Left lung (tissue), 10 donors: Measurements from ENCODE around the gene SREBF2. TPM values are rescaled to one million over a fixed set of nuclear protein-coding genes. Genes with fewer than 3 reads are reported as not detected.

ENCODE experiments used
- ATAC-seq: fragments of 200-7000 bp; cut with Tn5 transposase; one replicate; pipeline ENCODE4 v1.9.1; 2020; ENCODE audit warnings: moderate library complexity
- DNase-seq, 4 donors: peaks; one replicate each; pipeline ENCODE4 v3.0.0-alpha.2; 2013 to 2020
- H3K27ac ChIP-seq, 2 donors: fragments of 200-600 bp; sonication (generic) in 1 of 2; one replicate each; pipeline versions ENCODE4 v1.5.0 to v1.8.0; 2020 to 2021
- H3K27me3 ChIP-seq, 2 donors: fragments of 200-600 bp; sonication (generic) in 1 of 2; one replicate each; pipeline versions ENCODE4 v1.5.0 to v1.8.0; 2020 to 2021
- H3K36me3 ChIP-seq, 2 donors: fragments of 200-600 bp; sonication (generic) in 1 of 2; one replicate each; pipeline versions ENCODE4 v1.5.0 to v1.8.0; 2020 to 2021
- H3K4me1 ChIP-seq, 2 donors: fragments of 200-600 bp; one replicate each; pipeline ENCODE4 v1.8.0; 2021
- H3K4me3 ChIP-seq, 2 donors: fragments of 200-600 bp; sonication (generic) in 1 of 2; one replicate each; pipeline versions ENCODE4 v1.5.0 to v1.8.0; 2020 to 2021; ENCODE audit warnings: mild to moderate bottlenecking in 1 of 2
- H3K9me3 ChIP-seq, 2 donors: fragments of 200-600 bp; sonication (generic) in 1 of 2; one replicate each; pipeline versions ENCODE4 v1.5.0 to v1.8.0; 2020 to 2021
- intact Hi-C, 2 donors: fragments of 100-400 bp; cut with DNase I; formaldehyde crosslinking; loops; one replicate each; pipeline versions ENCODE4 v1.11.2 to v1.14.2; 2022
- polyA plus RNA-seq, 6 donors: library from polyadenylated mRNA; unstranded; fragments of 120-200 nt; gene quantifications; one replicate each; pipeline ENCODE4 v1.2.1, GENCODE V29; 2013; ENCODE audit not compliant: insufficient read length in 6 of 6
- total RNA-seq, 2 donors: library from RNA; stranded (reverse); fragmentation: NEBNext Ultra II Directional; extraction: Animal tissue kit (Norgen Biotek cat#: 25700); gene quantifications; one replicate each; pipeline ENCODE4 v1.2.1, GENCODE V29; 2021
- TF ChIP-seq, protein P1 (sequence below), 2 donors: fragments of 200-600 bp; sonication (generic) in 1 of 2; IDR thresholded peaks; one replicate each; pipeline versions ENCODE4 v1.5.0 to v1.8.0; 2021; ENCODE audit warnings: antibody characterized with exemption in 2 of 2
- donor health status: DM: no; HTN: yes; CAD: no.
- donor health status: DM: no; HTN: no; CAD: no.

SREBF2 gene
- total and polyA plus RNA-seq, 8 donors, result 49.2 to 162 (median 75.7) TPM

GRCh38 chr22:41920271-41920976 is 87.5 kb downstream of the SREBF2 start:
- TF ChIP-seq, protein P1, sequence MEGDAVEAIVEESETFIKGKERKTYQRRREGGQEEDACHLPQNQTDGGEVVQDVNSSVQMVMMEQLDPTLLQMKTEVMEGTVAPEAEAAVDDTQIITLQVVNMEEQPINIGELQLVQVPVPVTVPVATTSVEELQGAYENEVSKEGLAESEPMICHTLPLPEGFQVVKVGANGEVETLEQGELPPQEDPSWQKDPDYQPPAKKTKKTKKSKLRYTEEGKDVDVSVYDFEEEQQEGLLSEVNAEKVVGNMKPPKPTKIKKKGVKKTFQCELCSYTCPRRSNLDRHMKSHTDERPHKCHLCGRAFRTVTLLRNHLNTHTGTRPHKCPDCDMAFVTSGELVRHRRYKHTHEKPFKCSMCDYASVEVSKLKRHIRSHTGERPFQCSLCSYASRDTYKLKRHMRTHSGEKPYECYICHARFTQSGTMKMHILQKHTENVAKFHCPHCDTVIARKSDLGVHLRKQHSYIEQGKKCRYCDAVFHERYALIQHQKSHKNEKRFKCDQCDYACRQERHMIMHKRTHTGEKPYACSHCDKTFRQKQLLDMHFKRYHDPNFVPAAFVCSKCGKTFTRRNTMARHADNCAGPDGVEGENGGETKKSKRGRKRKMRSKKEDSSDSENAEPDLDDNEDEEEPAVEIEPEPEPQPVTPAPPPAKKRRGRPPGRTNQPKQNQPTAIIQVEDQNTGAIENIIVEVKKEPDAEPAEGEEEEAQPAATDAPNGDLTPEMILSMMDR (IDR thresholded peaks at IDR 0.05), result no peak
- ATAC-seq, result no peak

DNA sequence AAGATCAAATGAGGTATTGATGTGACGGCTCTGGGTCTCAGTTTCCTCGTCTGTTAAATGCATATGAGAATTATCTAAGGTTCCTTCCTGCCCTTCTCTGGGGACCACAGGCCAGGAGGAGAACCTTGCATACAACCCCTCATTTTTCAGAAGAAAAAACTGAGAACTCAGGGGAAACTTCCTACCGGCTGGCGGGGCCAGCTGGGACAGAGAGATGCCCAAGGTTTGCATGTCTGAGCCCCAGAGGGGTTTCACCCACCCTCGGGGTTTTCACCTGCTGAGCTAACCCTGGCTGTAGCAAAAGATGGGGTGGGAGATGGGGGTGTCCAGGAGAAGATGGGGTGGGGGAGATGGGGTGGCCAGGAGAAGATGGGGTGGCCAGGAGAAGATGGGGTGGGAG is 89.4 kb downstream of the SREBF2 start:
- intact Hi-C loops, result no loop called here
- no peak for ATAC-seq

More at GRCh38 chr22:41920271-41920976, 87.5 kb downstream of the SREBF2 start:
- no peak for DNase-seq
- no peak overlapping the region for H3K27ac ChIP-seq
- H3K27me3 ChIP-seq, result peaks cover 18 to 82% of the 10 kb centered on the region in 2 donors
- H3K9me3 ChIP-seq, result no peaks in the 10 kb centered on the region
- H3K36me3 ChIP-seq, result no peaks in the 10 kb centered on the region
- peaks cover 10 to 34% of the 10 kb centered on the region in 2 donors for H3K4me1 ChIP-seq
- peak overlapping the region in 1 of 2 donors; percentile 38 for H3K4me3 ChIP-seq
- intact Hi-C loops, result no loop called here

DNA sequence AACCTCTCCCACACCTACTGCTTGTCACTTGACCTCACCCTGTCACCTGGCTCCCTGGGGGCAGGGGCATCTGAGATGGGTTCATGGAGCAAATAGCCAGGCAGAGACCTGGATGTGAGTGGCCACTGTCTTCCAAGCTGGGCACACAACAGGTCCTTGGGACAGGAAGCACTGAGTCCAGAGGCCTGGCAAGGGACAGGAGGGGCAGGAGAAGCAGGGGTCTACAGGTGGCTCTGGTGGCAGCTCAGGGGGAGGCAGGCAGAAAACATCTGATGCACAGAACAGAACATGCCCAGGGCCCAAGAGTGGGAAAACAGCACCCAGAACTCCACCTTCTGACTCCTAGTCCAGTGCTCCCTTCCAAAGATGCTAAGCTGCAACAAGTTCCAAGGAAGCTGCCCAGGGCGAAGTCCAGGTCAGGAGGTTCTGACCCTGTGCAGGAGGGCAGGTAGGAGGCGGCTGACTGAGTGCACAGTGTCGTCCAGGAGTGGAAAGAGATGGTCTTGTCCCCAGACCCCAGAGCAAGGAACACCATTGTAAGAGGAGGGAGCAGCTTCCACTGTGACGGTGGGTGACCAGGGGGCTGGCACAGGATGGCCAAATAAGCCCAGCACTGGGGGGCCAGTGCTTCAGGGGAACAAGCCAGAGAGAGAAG is 90.2 kb downstream of the SREBF2 start:
- intact Hi-C loops, result no loop called here
- no peak overlapping the region for H3K27ac ChIP-seq
- TF ChIP-seq, protein P1 (IDR thresholded peaks at IDR 0.05), result no peak
- H3K36me3 ChIP-seq, result no peaks in the 10 kb centered on the region
- H3K9me3 ChIP-seq, result no peaks in the 10 kb centered on the region
- H3K4me1 ChIP-seq, result peaks cover 14 to 39% of the 10 kb centered on the region in 2 donors
- ATAC-seq (no peak), DNase-seq (no peak)
- peaks cover 17 to 82% of the 10 kb centered on the region in 2 donors for H3K27me3 ChIP-seq
- H3K4me3 ChIP-seq, result no peak overlapping the region

More for the DNA sequence above, 89.4 kb downstream of the SREBF2 start:
- Histone ChIP-seq H3K4me1 (peaks cover 14 to 43% of the 10 kb centered on the region in 2 donors), H3K27me3 (peaks cover 17 to 82% of the 10 kb centered on the region in 2 donors), H3K9me3 (no peaks in the 10 kb centered on the region), H3K36me3 (no peaks in the 10 kb centered on the region), H3K4me3 (no peak overlapping the region), H3K27ac (no peak overlapping the region)
- no peak for DNase-seq
- TF ChIP-seq, protein P1 (IDR thresholded peaks at IDR 0.05), result no peak

DNA sequence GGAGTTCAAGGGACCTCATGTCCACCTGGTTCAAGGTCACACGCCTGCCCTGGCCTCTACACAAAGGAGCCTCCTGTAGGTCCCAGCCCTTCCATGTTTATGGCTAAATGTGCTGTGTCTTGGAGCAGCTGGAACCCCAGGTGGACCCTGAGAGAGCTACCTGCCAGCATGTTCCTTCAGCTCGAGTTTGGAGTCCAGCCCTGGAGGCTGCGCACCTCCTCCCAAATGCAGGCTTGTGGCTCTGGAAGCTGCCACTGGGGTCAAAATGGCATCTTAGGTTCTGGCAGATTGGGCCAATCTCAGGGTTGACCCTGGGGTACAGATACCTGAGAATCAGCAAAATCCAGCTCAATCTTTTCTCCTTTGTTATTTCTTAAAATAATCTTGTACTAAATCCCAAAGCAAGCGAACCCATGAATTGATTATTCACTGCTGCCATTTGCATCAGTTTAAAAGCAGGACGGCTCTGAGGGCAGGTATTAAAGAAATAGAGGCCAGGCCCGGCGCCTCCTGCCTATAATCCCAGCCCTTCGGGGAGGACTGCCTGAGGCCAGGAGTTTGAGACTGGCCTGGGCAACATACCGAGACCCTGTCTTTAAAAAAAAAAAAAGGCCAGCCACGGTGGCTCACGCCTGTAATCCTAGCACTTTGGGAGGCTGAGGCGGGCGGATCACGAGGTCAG is 90.8 kb downstream of the SREBF2 start:
- intact Hi-C loops, result no loop called here
- no peak overlapping the region for H3K27ac ChIP-seq
- H3K4me1 ChIP-seq, result peaks cover 14 to 33% of the 10 kb centered on the region in 2 donors
- DNase-seq, result no peak
- H3K36me3 ChIP-seq, result no peaks in the 10 kb centered on the region
- peaks cover 17 to 78% of the 10 kb centered on the region in 2 donors for H3K27me3 ChIP-seq
- H3K9me3 ChIP-seq, result no peaks in the 10 kb centered on the region
- ATAC-seq, result no peak
- no peak overlapping the region for H3K4me3 ChIP-seq
- TF ChIP-seq, protein P1 (IDR thresholded peaks at IDR 0.05), result no peak
